HepG2 (cell line): ENCODE data around the gene NEUROG2. TPM values are rescaled to one million over a fixed set of nuclear protein-coding genes. Genes with fewer than 3 reads are reported as not detected.

ENCODE experiments used
- ATAC-seq: fragments of 200-7000 bp; cut with Tn5 transposase; 3 replicates; pipeline ENCODE4 v1.9.1; 2020; ENCODE audit warnings: mild to moderate bottlenecking, moderate library complexity
- BruUV-seq: library from RNA; stranded (reverse); fragments of 400-500 nt; replicated peaks from 2 replicates; lab custom pipeline; 2021; lab: Mats Ljungman, UMichigan
- CTCF ChIA-PET: fragments of 300-600 bp; formaldehyde crosslinking; extraction: SDS; loops from one replicate; lab custom pipeline; 2021; ENCODE audit warnings: low total read pairs, inconsistent platforms, low intra/inter-chr PET ratio; lab: Yijun Ruan, JAX
- POLR2A ChIA-PET: fragments of 350-600 bp; sonication (Branson Sonifier 250); formaldehyde crosslinking; loops from one replicate; lab custom pipeline; 2020; ENCODE audit warnings: antibody characterized with exemption, inconsistent platforms; lab: Yijun Ruan, JAX
- DNase-seq: peaks from one replicate; pipeline ENCODE4 v3.0.0-alpha.2; 2015; ENCODE audit warnings: low spot score
- FAIRE-seq: peaks from 3 replicates; lab custom pipeline; 2011; peaks lifted over from hg19 to GRCh38; lab: Jason Lieb, UNC
- H2AFZ ChIP-seq: one replicate; pipeline ENCODE4 v1.6.1; 2011; ENCODE audit warnings: low read length, inconsistent platforms
- H3K27ac ChIP-seq: fragments of 300-600 bp; 3 replicates; pipeline ENCODE4 v1.8.0; 2011; ENCODE audit warnings: mixed run types, mild to moderate bottlenecking, mixed read lengths, low read length, inconsistent platforms; ENCODE audit not compliant: insufficient read depth; ENCODE audit errors: extremely low read length
- H3K27me3 ChIP-seq, 2 experiments: fragments of 200-600 bp in 1 of 2; 2 replicates in 1 of 2; 3 replicates in 1 of 2; pipeline versions ENCODE4 v1.6.0 to v1.8.0; 2011; ENCODE audit warnings: low read length in 2 of 2, mild to moderate bottlenecking in 2 of 2, moderate library complexity in 2 of 2, inconsistent platforms in 1 of 2; ENCODE audit not compliant: insufficient read depth in 2 of 2, control insufficient read depth in 1 of 2
- H3K36me3 ChIP-seq, 2 experiments: fragments of 200-600 bp in 1 of 2; replicated peaks in 1 of 2; 2 replicates in 1 of 2; 3 replicates in 1 of 2; pipeline versions ENCODE4 v1.5.1 to v1.8.0; 2011; ENCODE audit warnings: low read length in 2 of 2, inconsistent platforms in 1 of 2; ENCODE audit not compliant: insufficient read depth in 2 of 2, control insufficient read depth in 1 of 2
- H3K4me1 ChIP-seq: 2 replicates; pipeline ENCODE4 v1.5.1; 2012; ENCODE audit warnings: low read length, inconsistent platforms; ENCODE audit not compliant: insufficient read depth
- H3K4me2 ChIP-seq: 2 replicates; pipeline ENCODE4 v1.6.0; 2011; ENCODE audit warnings: low read depth, low read length, inconsistent platforms
- H3K4me3 ChIP-seq, 3 experiments: fragments of 200-600 bp in 1 of 3; sonication (generic), shearing (Covaris generic) in 1 of 3; replicated peaks in 1 of 3; 2 replicates each; pipeline ENCODE4 v1.5.1; 2011 to 2016; ENCODE audit warnings: low read length in 3 of 3, inconsistent platforms in 2 of 3, low read depth in 2 of 3, mild to moderate bottlenecking in 2 of 3, control low read depth in 1 of 3, mixed read lengths in 1 of 3; ENCODE audit not compliant: insufficient read depth in 1 of 3
- H3K79me2 ChIP-seq: one replicate; pipeline ENCODE4 v1.6.1; 2011; ENCODE audit warnings: low read length, inconsistent platforms; ENCODE audit not compliant: insufficient read depth
- H3K9ac ChIP-seq: 2 replicates; pipeline ENCODE4 v1.6.0; 2011; ENCODE audit warnings: mild to moderate bottlenecking, low read depth, low read length, inconsistent platforms; ENCODE audit not compliant: insufficient read depth
- H3K9me3 ChIP-seq: 2 replicates; pipeline ENCODE4 v1.5.1; 2012; ENCODE audit warnings: mild to moderate bottlenecking, low read length
- H4K20me1 ChIP-seq: 2 replicates; pipeline ENCODE4 v1.6.0; 2011; ENCODE audit warnings: inconsistent platforms, mild to moderate bottlenecking, low read length, moderate library complexity; ENCODE audit not compliant: insufficient read depth
- ARNT2 ChIP-seq: sonication (generic); formaldehyde crosslinking; IDR thresholded peaks from 2 replicates; pipeline ENCODE4 v1.8.0; 2022; ENCODE audit warnings: mild to moderate bottlenecking, low read depth, missing genetic modification reagents, moderate library complexity
- GATAD1 ChIP-seq: IDR thresholded peaks from 2 replicates; pipeline ENCODE4 v1.6.1; 2016; ENCODE audit warnings: missing genetic modification reagents, missing compliant biosample characterization
- KDM5B ChIP-seq: sonication (generic); formaldehyde crosslinking; IDR thresholded peaks from 2 replicates; pipeline ENCODE4 v1.4.0; 2020; ENCODE audit warnings: missing genetic modification reagents, mild to moderate bottlenecking, borderline replicate concordance
- NR2F2 ChIP-seq: IDR thresholded peaks from 2 replicates; pipeline ENCODE4 v1.6.1; 2012; ENCODE audit warnings: low read depth, inconsistent platforms, borderline replicate concordance
- ZBTB14 ChIP-seq: sonication (generic); formaldehyde crosslinking; IDR thresholded peaks from 2 replicates; pipeline ENCODE4 v1.4.0; 2020; ENCODE audit warnings: missing genetic modification reagents
- ZBTB39 ChIP-seq: sonication (generic); formaldehyde crosslinking; IDR thresholded peaks from 2 replicates; pipeline ENCODE4 v1.5.0; 2020; ENCODE audit warnings: missing genetic modification reagents
- ZFY ChIP-seq: sonication (generic); formaldehyde crosslinking; IDR thresholded peaks from 2 replicates; pipeline ENCODE4 v1.4.0; 2020; ENCODE audit warnings: missing genetic modification reagents
- ZNF275 ChIP-seq: sonication (generic); formaldehyde crosslinking; IDR thresholded peaks from 2 replicates; pipeline ENCODE4 v1.8.0; 2022; ENCODE audit warnings: missing genetic modification reagents, mild to moderate bottlenecking, inconsistent platforms, borderline replicate concordance
- ZNF547 ChIP-seq: sonication (generic); formaldehyde crosslinking; IDR thresholded peaks from 2 replicates; pipeline ENCODE4 v1.5.1; 2020; ENCODE audit warnings: mild to moderate bottlenecking, missing genetic modification reagents
- ZNF552 ChIP-seq: sonication (generic); formaldehyde crosslinking; IDR thresholded peaks from 2 replicates; pipeline ENCODE4 v1.9.0; 2022; ENCODE audit warnings: missing genetic modification reagents, mild to moderate bottlenecking, borderline replicate concordance
- WGBS: methylation state at CpG from one replicate; pipeline ENCODE4 v1.1.6; 2017; ENCODE audit warnings: low lambda C conversion rate; 5-methylcytosine and 5-hydroxymethylcytosine counted together
- in situ Hi-C: cut with HindIII; loops from 2 replicates; pipeline ENCODE4 v1.10.0; 2017; ENCODE audit warnings: low pct_unique_long_range_greater_than_20kb; ENCODE audit not compliant: extremely low pct_ligation_motif_present
- intact Hi-C: fragments of 100-400 bp; cut with micrococcal nuclease; formaldehyde crosslinking; loops from one replicate; pipeline ENCODE4 v1.10.0; 2022; ENCODE audit not compliant: unreplicated experiment
- polyA plus RNA-seq, 8 experiments: library from polyadenylated mRNA; depleted of rRNA in 3 of 8; stranded (reverse) in 7 of 8; unstranded in 1 of 8; fragments of >200 nt; fragmentation: Illumina TruSeq in 4 of 8; extraction: Trizol in 4 of 8; gene quantifications; 2 replicates each; pipeline versions ENCODE4 v1.2.1 to v1.2.3, GENCODE V29; 2011 to 2016; ENCODE audit warnings: low read depth in 4 of 8, missing spikeins in 1 of 8, mixed read lengths in 1 of 8; ENCODE audit not compliant: insufficient read depth in 1 of 8
- total RNA-seq, 5 experiments: library from RNA; depleted of rRNA; stranded (reverse); fragments of >200 nt; fragmentation: Illumina TruSeq; extraction: Trizol; gene quantifications; 2 replicates each; pipeline ENCODE4 v1.2.3, GENCODE V29; 2016; ENCODE audit warnings: low read depth in 1 of 5

The NEUROG2 gene
- total and polyA plus RNA-seq, 2 of the 13 experiments (the other 11 are each of a cell fraction or from before 2014, with no cell fraction given), result not detected

- Histone ChIP-seq H3K79me2 (no peaks in the 10 kb centered on the region), H3K9ac (no peak overlapping the region)
- no TSS peak for BruUV-seq
- TF ChIP-seq ZNF552 (CRISPR knock-in tag) (no peak), ZNF275 (no peak)
- TF ChIP-seq, all 625 proteins: peak for 0
- H4K20me1 ChIP-seq, result no peaks in the 10 kb centered on the region
- intact Hi-C loops (loop anchor here (10.0 kb wide), 1 partner anchor 112 kb away; no protein-coding TSS in a partner anchor), in situ Hi-C loops (no loop called here)
- H3K4me3 ChIP-seq, result no peak overlapping the region; a peak in 1 of 6 replicates
- no peaks in the 10 kb centered on the region for H3K9me3 ChIP-seq
- ChIA-PET CTCF (no interaction called here), POLR2A (interaction anchor here (0.7 kb wide), 1 partner anchor 155 kb away, joined by 4 read pairs; no protein-coding TSS in a partner anchor)
- no peak overlapping the region for H2AFZ ChIP-seq
- peaks cover 4 to 78% of the 10 kb centered on the region in 2 experiments; a peak in 4 of 5 replicates for H3K27me3 ChIP-seq
- H3K27ac ChIP-seq, result no peak overlapping the region
- H3K36me3 ChIP-seq, result no peaks in the 10 kb centered on the region
- no peak overlapping the region for H3K4me2 ChIP-seq
- peak; percentile 21; the same call in 2 of the 3 replicates for ATAC-seq
- DNase-seq, result no peak
- H3K4me1 ChIP-seq, result peaks cover 32% of the 10 kb centered on the region
- WGBS, result 34% methylated on average over 29 of the region's 55 CpGs
- no peak for FAIRE-seq
These were observed 589 bp upstream of the NEUROG2 start for GRCh38 chr4:112516471-112517066.

- no peaks in the 10 kb centered on the region for H3K79me2 ChIP-seq
- peaks cover 22% of the 10 kb centered on the region for H3K4me1 ChIP-seq
- peak overlapping the region; percentile 36 for H2AFZ ChIP-seq
- H3K4me3 ChIP-seq, result peak overlapping the region; percentile 49 to 70 (median 57)
- no peak for DNase-seq
- peaks cover 6 to 75% of the 10 kb centered on the region in 2 experiments; a peak in 4 of 5 replicates for H3K27me3 ChIP-seq
- CTCF ChIA-PET, result no interaction called here
- WGBS, result 3% methylated on average over 12 of the region's 96 CpGs
- POLR2A ChIA-PET, result no interaction called here
- ATAC-seq, result peak; percentile 76
- BruUV-seq, result no TSS peak
- no peak overlapping the region for H3K9ac ChIP-seq
- intact Hi-C loops, result loop anchor here (10.0 kb wide), 1 partner anchor 111 kb away; no protein-coding TSS in a partner anchor
- H3K4me2 ChIP-seq, result peak overlapping the region; percentile 90
- in situ Hi-C loops, result no loop called here
- no peaks in the 10 kb centered on the region for H3K36me3 ChIP-seq
- H4K20me1 ChIP-seq, result no peaks in the 10 kb centered on the region
- H3K9me3 ChIP-seq, result no peaks in the 10 kb centered on the region
- no peak for FAIRE-seq
- no peak overlapping the region for H3K27ac ChIP-seq
- TF ChIP-seq ZBTB39 (CRISPR knock-in tag) (0 out of 2 replicates have a peak, but pooled peaks have one; percentile 24), KDM5B (0 out of 2 replicates have a peak, but pooled peaks have one; percentile 17), GATAD1 (CRISPR knock-in tag) (no peak), ZFY (0 out of 2 replicates have a peak, but pooled peaks have one; percentile 15), ARNT2 (CRISPR knock-in tag) (0 out of 2 replicates have a peak, but pooled peaks have one; percentile 42), NR2F2 (no peak), ZBTB14 (CRISPR knock-in tag) (peak; percentile 68), ZNF547 (no peak)
These were observed 548 bp downstream of the NEUROG2 start for GRCh38 chr4:112515198-112516065.
